Suprapubic skin (tissue), 4 donors: ENCODE measurements around the gene ZNF578. TPM values are rescaled to one million over a fixed set of nuclear protein-coding genes. Genes with fewer than 3 reads are reported as not detected.
"Not testable (repeated sequence)": the region's sequence is repeated elsewhere in the genome, so short reads cannot be mapped to it uniquely, and the experiment has no call there.

Experiments
- DNase-seq, 2 donors: peaks; one replicate each; pipeline ENCODE4 v3.0.0-alpha.2; 2019; ENCODE audit warnings: low spot score in 2 of 2
- H3K27ac ChIP-seq: fragments of 200-600 bp; sonication (generic); one replicate; pipeline ENCODE4 v1.5.1; 2019
- H3K27me3 ChIP-seq: fragments of 200-600 bp; sonication (generic); one replicate; pipeline ENCODE4 v1.5.1; 2019
- H3K36me3 ChIP-seq: fragments of 200-600 bp; sonication (generic); one replicate; pipeline ENCODE4 v1.5.1; 2019
- H3K4me1 ChIP-seq: fragments of 200-600 bp; sonication (generic); one replicate; pipeline ENCODE4 v1.5.1; 2019
- H3K4me3 ChIP-seq: fragments of 200-600 bp; sonication (generic); one replicate; pipeline ENCODE4 v1.5.1; 2019; ENCODE audit warnings: mild to moderate bottlenecking
- H3K9me3 ChIP-seq: fragments of 200-600 bp; sonication (generic); one replicate; pipeline ENCODE4 v1.5.1; 2019
- EP300 ChIP-seq: sonication (generic); formaldehyde crosslinking; IDR thresholded peaks from one replicate; pipeline ENCODE4 v1.6.1; 2017; ENCODE audit warnings: antibody characterized with exemption
- POLR2A ChIP-seq, 2 donors: fragments of 450-650 bp; IDR thresholded peaks; one replicate each; pipeline ENCODE4 v1.6.1; 2017; ENCODE audit warnings: antibody characterized with exemption in 2 of 2, mild to moderate bottlenecking in 2 of 2, moderate library complexity in 2 of 2
- POLR2AphosphoS5 ChIP-seq, 3 donors: sonication (generic); formaldehyde crosslinking; IDR thresholded peaks; one replicate each; pipeline ENCODE4 v1.6.1; 2017; ENCODE audit warnings: antibody characterized with exemption in 3 of 3
- WGBS: methylation state at CpG from one replicate; pipeline ENCODE4 v1.1.5; 2018; 5-methylcytosine and 5-hydroxymethylcytosine counted together
- total RNA-seq, 4 donors: library from RNA; depleted of rRNA; stranded (reverse); fragments of >200 nt; gene quantifications; one replicate each; pipeline ENCODE4 v1.1.0, GENCODE V29; 2016
- TF ChIP-seq, protein P1 (sequence below), 2 donors: fragments of 200-600 bp in 1 of 2; fragments of 450-650 bp in 1 of 2; sonication (generic) in 1 of 2; IDR thresholded peaks; one replicate each; pipeline ENCODE4 v1.5.1; 2016 to 2019; ENCODE audit warnings: antibody characterized with exemption in 2 of 2, mild to moderate bottlenecking in 1 of 2, moderate library complexity in 1 of 2

Gene ZNF578
- total RNA-seq, 4 donors from 2014 or later: 0.38 to 1.0 (median 0.64) TPM

DNA sequence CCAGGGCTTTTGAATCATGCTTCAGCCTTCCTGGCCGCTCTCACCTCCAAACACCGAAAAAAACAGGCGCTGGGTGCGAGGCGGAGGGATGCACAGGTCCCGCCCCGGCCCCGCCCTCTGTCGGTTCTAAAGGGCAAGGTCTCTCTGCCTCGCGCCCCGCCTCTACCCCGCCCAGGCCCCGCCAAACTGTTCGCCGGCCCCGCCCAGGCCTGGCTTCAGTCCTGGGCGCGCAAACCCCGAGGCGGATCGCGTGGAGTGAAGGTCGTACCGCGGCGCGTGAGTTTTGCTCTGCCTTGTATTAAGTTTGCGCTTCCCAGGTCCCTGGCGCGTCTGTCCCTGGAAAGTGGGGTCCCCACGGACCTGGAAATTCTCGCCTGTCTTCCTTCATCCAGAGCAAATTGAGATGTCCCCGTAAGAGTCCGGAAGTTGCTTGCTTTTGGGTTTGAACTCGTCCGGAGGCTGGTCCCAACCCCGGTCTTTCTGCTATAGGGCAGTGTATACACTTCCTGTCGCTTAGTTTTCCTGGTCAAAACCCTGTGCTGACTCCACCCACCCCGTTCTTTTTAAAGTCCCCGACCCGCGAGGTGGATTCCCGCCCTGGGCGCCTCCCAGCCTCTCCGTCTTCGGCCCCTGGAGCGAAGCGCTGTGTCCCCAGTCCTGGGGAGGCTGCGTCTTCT, 82.6 kb downstream of the ZNF578 start:
- peak overlapping the region; percentile 70 for H3K4me3 ChIP-seq
- H3K27ac ChIP-seq: peak overlapping the region; percentile 82
- no peaks in the 10 kb centered on the region for H3K27me3 ChIP-seq
- H3K36me3 ChIP-seq: peaks cover 17% of the 10 kb centered on the region
- DNase-seq: peak; percentile 93 to 95
- under 1% methylated on average over 24 of the region's 50 CpGs for WGBS
- no peaks in the 10 kb centered on the region for H3K9me3 ChIP-seq
- TF ChIP-seq, protein P1, sequence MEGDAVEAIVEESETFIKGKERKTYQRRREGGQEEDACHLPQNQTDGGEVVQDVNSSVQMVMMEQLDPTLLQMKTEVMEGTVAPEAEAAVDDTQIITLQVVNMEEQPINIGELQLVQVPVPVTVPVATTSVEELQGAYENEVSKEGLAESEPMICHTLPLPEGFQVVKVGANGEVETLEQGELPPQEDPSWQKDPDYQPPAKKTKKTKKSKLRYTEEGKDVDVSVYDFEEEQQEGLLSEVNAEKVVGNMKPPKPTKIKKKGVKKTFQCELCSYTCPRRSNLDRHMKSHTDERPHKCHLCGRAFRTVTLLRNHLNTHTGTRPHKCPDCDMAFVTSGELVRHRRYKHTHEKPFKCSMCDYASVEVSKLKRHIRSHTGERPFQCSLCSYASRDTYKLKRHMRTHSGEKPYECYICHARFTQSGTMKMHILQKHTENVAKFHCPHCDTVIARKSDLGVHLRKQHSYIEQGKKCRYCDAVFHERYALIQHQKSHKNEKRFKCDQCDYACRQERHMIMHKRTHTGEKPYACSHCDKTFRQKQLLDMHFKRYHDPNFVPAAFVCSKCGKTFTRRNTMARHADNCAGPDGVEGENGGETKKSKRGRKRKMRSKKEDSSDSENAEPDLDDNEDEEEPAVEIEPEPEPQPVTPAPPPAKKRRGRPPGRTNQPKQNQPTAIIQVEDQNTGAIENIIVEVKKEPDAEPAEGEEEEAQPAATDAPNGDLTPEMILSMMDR (IDR thresholded peaks at IDR 0.05): peak in 1 of 2 donors; percentile 32
- TF ChIP-seq EP300: no peak
- peaks cover 9% of the 10 kb centered on the region for H3K4me1 ChIP-seq

DNA sequence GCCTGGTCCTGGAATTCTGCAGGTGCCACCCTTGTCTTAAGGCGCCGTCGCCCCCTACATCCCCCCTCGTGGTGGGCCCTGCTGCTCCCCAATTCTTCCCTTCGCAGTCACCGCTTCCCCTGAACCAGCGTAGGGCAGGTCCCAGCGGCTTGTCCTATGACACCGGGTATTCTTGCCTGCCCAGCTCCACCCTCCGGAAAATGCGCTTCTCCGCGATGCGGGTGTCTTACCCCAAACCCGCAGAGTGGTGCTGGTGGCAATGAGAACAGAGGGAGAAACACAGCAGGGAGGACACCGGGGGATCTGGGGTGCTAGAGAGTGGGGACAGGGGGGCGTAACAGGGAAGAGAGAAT, 83.1 kb downstream of the ZNF578 start:
- WGBS: 2% methylated on average over 17 of the region's 17 CpGs

DNA sequence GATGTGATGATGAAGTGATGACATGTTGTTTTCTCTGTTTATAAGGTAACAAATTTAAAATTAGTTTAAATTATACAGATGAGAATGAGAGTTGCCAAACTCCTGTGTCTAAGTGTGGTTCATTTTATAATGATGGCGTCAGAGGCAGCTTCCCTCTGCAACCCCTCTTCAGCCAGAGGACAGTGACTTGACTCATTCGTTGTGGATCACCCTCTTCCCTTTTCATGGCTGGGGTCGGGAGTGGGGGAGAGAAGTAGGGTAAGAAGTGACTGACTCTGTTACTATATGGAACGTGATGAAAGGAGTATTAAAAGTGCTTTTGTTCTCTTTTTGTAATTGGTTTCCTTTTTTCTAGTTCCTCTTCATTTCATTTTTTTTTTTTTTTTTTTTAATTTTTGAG, 85.5 kb downstream of the ZNF578 start:
- H3K27ac ChIP-seq, H3K4me3 ChIP-seq, H3K4me1 ChIP-seq, H3K27me3 ChIP-seq, DNase-seq, H3K9me3 ChIP-seq: not testable (repeated sequence)
- H3K36me3 ChIP-seq: peaks cover 19% of the 10 kb centered on the region
- WGBS: 66% methylated on average over 4 of the region's 4 CpGs

More for the DNA sequence above, 83.1 kb downstream of the ZNF578 start:
- H3K9me3 ChIP-seq: no peaks in the 10 kb centered on the region
- no peak for DNase-seq
- peak overlapping the region; percentile 82 for H3K27ac ChIP-seq
- peaks cover 9% of the 10 kb centered on the region for H3K4me1 ChIP-seq
- peaks cover 17% of the 10 kb centered on the region for H3K36me3 ChIP-seq
- TF ChIP-seq, protein P1 (IDR thresholded peaks at IDR 0.05): no peak
- TF ChIP-seq EP300 (no peak), POLR2AphosphoS5 (IDR thresholded peaks at IDR 0.05) (no peak), POLR2A (IDR thresholded peaks at IDR 0.05) (no peak)
- H3K4me3 ChIP-seq: peak overlapping the region; percentile 70
- no peaks in the 10 kb centered on the region for H3K27me3 ChIP-seq

DNA sequence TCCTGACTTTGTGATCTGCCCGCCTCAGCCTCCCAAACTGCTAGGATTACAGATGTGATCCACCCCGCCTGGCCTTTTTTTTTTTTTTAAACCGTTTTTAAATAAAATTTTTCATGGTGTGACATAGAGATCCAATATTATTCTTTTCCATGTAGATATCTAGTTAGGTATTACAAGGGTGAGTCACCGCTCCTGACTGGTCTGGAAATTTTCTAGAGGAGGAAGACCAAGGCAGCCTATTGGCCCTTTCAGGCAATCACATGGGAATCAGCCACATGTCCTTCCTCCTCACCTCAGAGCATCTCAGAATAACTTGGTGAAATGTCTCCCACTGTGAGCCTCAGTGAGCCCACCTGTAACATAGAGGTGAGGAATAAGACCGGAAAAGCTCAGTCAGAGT, 87.8 kb downstream of the ZNF578 start:
- H3K27ac ChIP-seq, H3K27me3 ChIP-seq, H3K4me3 ChIP-seq, H3K9me3 ChIP-seq, H3K4me1 ChIP-seq, DNase-seq: not testable (repeated sequence)
- 94% methylated on average over 5 of the region's 5 CpGs for WGBS
- H3K36me3 ChIP-seq: peaks cover 40% of the 10 kb centered on the region

DNA sequence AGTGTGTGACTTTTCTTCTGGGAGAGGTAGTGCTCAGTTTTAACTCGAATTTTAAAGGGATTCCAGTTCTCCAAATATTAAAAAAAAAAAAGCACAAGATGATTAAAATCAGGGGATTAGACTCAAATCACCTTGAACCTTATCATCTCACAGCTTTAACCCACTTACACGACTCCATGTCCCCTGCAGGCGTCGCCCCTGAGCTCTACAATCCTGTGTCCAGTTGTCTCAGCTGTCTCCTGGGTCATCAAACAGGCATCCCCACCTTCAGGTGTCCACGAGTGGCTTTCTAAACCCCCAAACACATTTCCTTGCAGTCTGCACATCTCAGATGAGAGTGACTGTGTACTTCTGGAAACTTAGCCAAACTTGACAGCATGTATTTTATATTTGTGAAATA, 88.3 kb downstream of the ZNF578 start:
- no peaks in the 10 kb centered on the region for H3K27me3 ChIP-seq
- H3K36me3 ChIP-seq: peaks cover 44% of the 10 kb centered on the region
- no peak for DNase-seq
- H3K4me1 ChIP-seq: peaks cover 3% of the 10 kb centered on the region
- no peak overlapping the region for H3K27ac ChIP-seq
- 88% methylated on average over 5 of the region's 5 CpGs for WGBS
- no peaks in the 10 kb centered on the region for H3K9me3 ChIP-seq
- TF ChIP-seq EP300 (no peak), POLR2AphosphoS5 (IDR thresholded peaks at IDR 0.05) (no peak), POLR2A (IDR thresholded peaks at IDR 0.05) (no peak)
- TF ChIP-seq, protein P1 (IDR thresholded peaks at IDR 0.05): no peak
- H3K4me3 ChIP-seq: no peak overlapping the region

DNA sequence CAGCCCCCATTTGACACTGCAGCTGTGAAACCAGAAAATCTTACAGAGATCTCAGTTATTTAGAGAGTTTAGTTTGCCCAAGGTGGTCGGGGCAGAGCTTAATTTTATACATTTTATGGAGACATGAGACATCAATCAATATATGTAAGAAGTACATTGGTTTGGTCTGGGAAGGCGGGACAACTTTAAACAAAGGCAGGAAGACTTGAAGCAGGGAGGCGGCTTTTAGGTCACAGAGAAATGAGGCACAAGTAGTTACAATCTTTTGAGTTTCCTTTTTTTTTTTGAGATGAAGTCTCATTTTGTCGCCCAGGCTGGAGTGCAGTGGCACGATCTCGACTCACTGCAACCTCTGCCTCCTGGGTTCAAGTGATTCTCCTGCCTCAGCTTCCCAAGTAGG, 89.2 kb downstream of the ZNF578 start:
- not testable (repeated sequence) for H3K27me3 ChIP-seq, H3K9me3 ChIP-seq, DNase-seq, H3K27ac ChIP-seq, H3K4me1 ChIP-seq, H3K4me3 ChIP-seq
- WGBS: 72% methylated on average over 6 of the region's 6 CpGs
- peaks cover 53% of the 10 kb centered on the region for H3K36me3 ChIP-seq

DNA sequence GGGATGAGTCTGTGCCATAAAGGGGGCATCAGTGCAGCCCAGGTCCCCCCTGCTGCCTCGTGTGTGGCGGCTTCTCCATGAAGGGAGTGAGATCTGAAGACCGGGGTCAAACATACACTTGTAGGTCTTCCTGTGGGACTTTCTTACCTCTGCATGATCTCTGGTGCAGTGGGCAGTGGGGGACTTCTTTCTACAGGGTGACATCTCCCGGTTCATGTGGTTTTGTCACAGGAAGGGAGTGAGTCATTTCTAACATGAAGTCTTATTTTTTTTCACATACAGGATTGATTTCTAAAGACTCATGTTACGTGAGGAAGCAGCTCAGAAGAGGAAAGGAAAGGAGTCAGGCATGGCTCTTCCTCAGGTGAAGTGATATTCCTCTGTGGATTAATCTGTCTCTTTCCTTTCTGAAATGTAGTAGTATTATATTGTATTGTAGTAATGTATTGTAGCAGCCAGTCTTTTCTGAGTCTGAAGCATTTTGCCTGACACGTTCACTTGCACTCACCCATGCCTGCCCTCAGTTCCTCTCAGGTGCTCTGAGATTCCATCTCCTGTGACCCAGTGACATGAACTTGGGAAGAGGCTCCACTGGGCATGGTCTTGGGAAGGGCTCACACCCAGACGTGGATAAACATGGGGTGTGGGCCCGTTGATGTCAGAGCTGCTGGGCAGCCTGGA, 89.8 kb downstream of the ZNF578 start:
- no peaks in the 10 kb centered on the region for H3K27me3 ChIP-seq
- TF ChIP-seq POLR2A (IDR thresholded peaks at IDR 0.05) (no peak), EP300 (no peak), POLR2AphosphoS5 (IDR thresholded peaks at IDR 0.05) (no peak)
- TF ChIP-seq, protein P1 (IDR thresholded peaks at IDR 0.05): no peak
- peaks cover 59% of the 10 kb centered on the region for H3K36me3 ChIP-seq
- H3K27ac ChIP-seq: no peak overlapping the region
- H3K4me1 ChIP-seq: no peaks in the 10 kb centered on the region
- no peak for DNase-seq
- WGBS: 76% methylated on average over 8 of the region's 8 CpGs
- no peaks in the 10 kb centered on the region for H3K9me3 ChIP-seq
- H3K4me3 ChIP-seq: no peak overlapping the region
